SK-N-SH (cell line): ENCODE measurements around the gene MCC. TPM values are rescaled to one million over a fixed set of nuclear protein-coding genes. Genes with fewer than 3 reads are reported as not detected.

Experiments
- CTCF ChIA-PET: fragments of 300-600, 350-600 bp; formaldehyde crosslinking; extraction: SDS; loops from one replicate; lab custom pipeline; 2021; lab: Yijun Ruan, JAX
- POLR2A ChIA-PET: fragments of 350-600 bp; sonication (Branson Sonifier 250); formaldehyde crosslinking; extraction: SDS; loops from one replicate; lab custom pipeline; 2020; ENCODE audit warnings: antibody characterized with exemption, inconsistent platforms; lab: Yijun Ruan, JAX
- DNase-seq: peaks from one replicate; pipeline ENCODE4 v3.0.0; 2012
- H2AFZ ChIP-seq: fragments of 200-600 bp; sonication (generic); 2 replicates; pipeline ENCODE4 v1.8.1; 2016; ENCODE audit warnings: antibody characterized with exemption, mild to moderate bottlenecking, low read depth
- H3F3A ChIP-seq: fragments of 200-600 bp; sonication (generic); replicated peaks from 2 replicates; pipeline ENCODE3; 2016; ENCODE audit warnings: antibody characterized with exemption, mild to moderate bottlenecking; ENCODE audit not compliant: insufficient read depth
- H3K27ac ChIP-seq, 2 experiments: fragments of 200-500 bp in 1 of 2; fragments of 200-600 bp in 1 of 2; sonication (Bioruptor generic) in 1 of 2; sonication (generic), shearing (Covaris generic) in 1 of 2; 2 replicates each; pipeline versions ENCODE4 v1.5.1 to v1.6.1; 2014 to 2016; ENCODE audit warnings: low read depth in 2 of 2, inconsistent platforms in 1 of 2, low read length in 1 of 2, mild to moderate bottlenecking in 1 of 2, mixed read lengths in 1 of 2
- H3K27me3 ChIP-seq: fragments of 200-600 bp; sonication (generic), shearing (Covaris generic); 2 replicates; pipeline ENCODE4 v1.6.1; 2016; ENCODE audit warnings: mixed run types; ENCODE audit not compliant: insufficient read depth
- H3K36me3 ChIP-seq, 2 experiments: fragments of 200-500 bp in 1 of 2; fragments of 200-600 bp in 1 of 2; sonication (Bioruptor generic) in 1 of 2; sonication (generic) in 1 of 2; replicated peaks in 1 of 2; 2 replicates each; pipeline versions ENCODE3 to v1.5.1; 2014 to 2016; ENCODE audit warnings: low read length in 1 of 2, mild to moderate bottlenecking in 1 of 2; ENCODE audit not compliant: insufficient read depth in 2 of 2, control insufficient read depth in 1 of 2
- H3K4me1 ChIP-seq, 2 experiments: fragments of 200-500 bp in 1 of 2; fragments of 200-600 bp in 1 of 2; sonication (Bioruptor generic) in 1 of 2; sonication (generic), shearing (Covaris generic) in 1 of 2; 2 replicates each; pipeline versions ENCODE4 v1.5.1 to v1.6.1; 2014 to 2016; ENCODE audit warnings: low read depth in 1 of 2, low read length in 1 of 2, mixed run types in 1 of 2; ENCODE audit not compliant: insufficient read depth in 2 of 2, control insufficient read depth in 1 of 2
- H3K4me2 ChIP-seq: fragments of 200-600 bp; sonication (generic), shearing (Covaris generic); 2 replicates; pipeline ENCODE4 v1.6.1; 2017; ENCODE audit warnings: mixed run types
- H3K4me3 ChIP-seq, 2 experiments: fragments of 200-500 bp in 1 of 2; fragments of 200-600 bp in 1 of 2; sonication (Bioruptor generic) in 1 of 2; sonication (generic), shearing (Covaris generic) in 1 of 2; 2 replicates each; pipeline versions ENCODE4 v1.5.1 to v1.8.1; 2014 to 2016; ENCODE audit warnings: low read depth in 2 of 2, inconsistent platforms in 1 of 2, low read length in 1 of 2, mild to moderate bottlenecking in 1 of 2, mixed read lengths in 1 of 2, moderate library complexity in 1 of 2
- H3K79me2 ChIP-seq: fragments of 200-600 bp; sonication (generic); 2 replicates; pipeline ENCODE4 v1.8.1; 2017; ENCODE audit warnings: mild to moderate bottlenecking; ENCODE audit not compliant: insufficient read depth
- H3K9ac ChIP-seq: fragments of 200-600 bp; sonication (generic); 2 replicates; pipeline ENCODE4 v1.6.1; 2017; ENCODE audit warnings: mixed run types
- H3K9me2 ChIP-seq: fragments of 200-600 bp; sonication (generic); 2 replicates; pipeline ENCODE4 v1.6.1; 2017; ENCODE audit warnings: mixed run types
- H3K9me3 ChIP-seq: fragments of 200-600 bp; sonication (generic); 2 replicates; pipeline ENCODE4 v1.6.1; 2017; ENCODE audit warnings: mixed run types, mild to moderate bottlenecking, moderate library complexity
- H4K20me1 ChIP-seq: fragments of 200-600 bp; sonication (generic); 2 replicates; pipeline ENCODE4 v1.6.1; 2017; ENCODE audit warnings: mild to moderate bottlenecking, mixed run types; ENCODE audit not compliant: insufficient read depth
- EZH2phosphoT487 ChIP-seq: fragments of 200-600 bp; sonication (generic); IDR thresholded peaks from 2 replicates; pipeline ENCODE4 v1.6.1; 2017; ENCODE audit warnings: low read depth, mixed run types, mild to moderate bottlenecking, antibody characterized with exemption, moderate library complexity, borderline replicate concordance
- GATA2 ChIP-seq: sonication (generic); formaldehyde crosslinking; IDR thresholded peaks from 2 replicates; pipeline ENCODE4 v1.5.0; 2020; ENCODE audit warnings: mild to moderate bottlenecking, missing genetic modification reagents
- IRF3 ChIP-seq: fragments of 150-350 bp; IDR thresholded peaks from 2 replicates; pipeline ENCODE4 v1.6.1; 2016; ENCODE audit warnings: mild to moderate bottlenecking, low read depth, low read length
- MEF2A ChIP-seq: IDR thresholded peaks from 2 replicates; pipeline ENCODE4 v1.4.0; 2012; ENCODE audit warnings: low read depth, borderline replicate concordance
- MXI1 ChIP-seq: IDR thresholded peaks from 2 replicates; pipeline ENCODE4 v1.6.1; 2012; ENCODE audit warnings: mild to moderate bottlenecking, low read depth, low read length, improper control_type of control experiment
- NFIC ChIP-seq: IDR thresholded peaks from 2 replicates; pipeline ENCODE4 v1.4.0; 2012; ENCODE audit warnings: borderline replicate concordance
- POLR2AphosphoS5 ChIP-seq: IDR thresholded peaks from 2 replicates; pipeline ENCODE4 v1.6.1; 2012; ENCODE audit warnings: low read depth, low read length
- SMC3 ChIP-seq: IDR thresholded peaks from 2 replicates; pipeline ENCODE4 v1.6.1; 2012; ENCODE audit warnings: low read depth, low read length, improper control_type of control experiment
- TCF12 ChIP-seq: IDR thresholded peaks from 2 replicates; pipeline ENCODE4 v1.4.0; 2012
- WGBS: methylation state at CpG from one replicate; pipeline ENCODE4 v1.1.6; 2017; ENCODE audit warnings: low lambda C conversion rate; 5-methylcytosine and 5-hydroxymethylcytosine counted together
- polyA plus RNA-seq, 3 experiments: library from polyadenylated mRNA; depleted of rRNA; stranded (reverse); fragments of >200 nt; gene quantifications; 2 replicates each; pipeline ENCODE4 v1.2.3, GENCODE V29; 2012
- TF ChIP-seq, protein P1 (sequence below): IDR thresholded peaks from 2 replicates; pipeline ENCODE4; 2012
- TF ChIP-seq, protein P2 (sequence below): fragments of 150-350 bp; IDR thresholded peaks from 2 replicates; pipeline ENCODE4 v1.6.1; 2017; ENCODE audit warnings: antibody characterized with exemption, low read length, low read depth, borderline replicate concordance
- TF ChIP-seq, protein P3 (sequence below): fragments of 200-600 bp; sonication (generic); IDR thresholded peaks from 2 replicates; pipeline ENCODE4 v1.6.1; 2017; ENCODE audit warnings: antibody characterized with exemption, mild to moderate bottlenecking, moderate library complexity

MCC gene
- polyA plus RNA-seq, 1 of the 3 experiments (the other 2 are of a cell fraction): 3.6 TPM

GRCh38 chr5:113259034-113259433 lies 229.2 kb downstream of the MCC start:
- no peak for DNase-seq
- Histone ChIP-seq H3K36me3 (no peaks in the 10 kb centered on the region), H3K9me2 (no peaks in the 10 kb centered on the region), H3K9ac (no peak overlapping the region), H3K27ac (no peak overlapping the region), H3K4me1 (peaks cover 0 to 3% of the 10 kb centered on the region in 2 experiments; a peak in 2 of 4 replicates), H3K27me3 (no peaks in the 10 kb centered on the region), H2AFZ (no peak overlapping the region), H3K9me3 (no peaks in the 10 kb centered on the region), H4K20me1 (no peaks in the 10 kb centered on the region), H3K4me3 (no peak overlapping the region), H3F3A (no peaks in the 10 kb centered on the region), H3K4me2 (no peak overlapping the region), H3K79me2 (no peaks in the 10 kb centered on the region)
- TF ChIP-seq GATA2 (CRISPR knock-in tag) (no peak), EZH2phosphoT487 (no peak), MXI1 (no peak), NFIC (no peak), POLR2AphosphoS5 (no peak), TCF12 (no peak), IRF3 (no peak)
- TF ChIP-seq, protein P1, sequence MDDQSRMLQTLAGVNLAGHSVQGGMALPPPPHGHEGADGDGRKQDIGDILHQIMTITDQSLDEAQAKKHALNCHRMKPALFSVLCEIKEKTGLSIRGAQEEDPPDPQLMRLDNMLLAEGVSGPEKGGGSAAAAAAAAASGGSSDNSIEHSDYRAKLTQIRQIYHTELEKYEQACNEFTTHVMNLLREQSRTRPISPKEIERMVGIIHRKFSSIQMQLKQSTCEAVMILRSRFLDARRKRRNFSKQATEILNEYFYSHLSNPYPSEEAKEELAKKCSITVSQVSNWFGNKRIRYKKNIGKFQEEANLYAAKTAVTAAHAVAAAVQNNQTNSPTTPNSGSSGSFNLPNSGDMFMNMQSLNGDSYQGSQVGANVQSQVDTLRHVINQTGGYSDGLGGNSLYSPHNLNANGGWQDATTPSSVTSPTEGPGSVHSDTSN: no peak
- POLR2A ChIA-PET: no interaction called here
- CTCF ChIA-PET: no interaction called here

GRCh38 chr5:113257545-113257944 lies 230.7 kb downstream of the MCC start:
- Histone ChIP-seq H2AFZ (no peak overlapping the region), H3K9me2 (no peaks in the 10 kb centered on the region), H3F3A (no peaks in the 10 kb centered on the region), H4K20me1 (no peaks in the 10 kb centered on the region), H3K4me3 (no peak overlapping the region), H3K4me1 (peaks cover 0 to 3% of the 10 kb centered on the region in 2 experiments; a peak in 1 of 4 replicates), H3K27ac (no peak overlapping the region; a peak in 1 of 4 replicates), H3K79me2 (no peaks in the 10 kb centered on the region), H3K9ac (no peak overlapping the region), H3K27me3 (no peaks in the 10 kb centered on the region), H3K4me2 (no peak overlapping the region), H3K9me3 (no peaks in the 10 kb centered on the region), H3K36me3 (no peaks in the 10 kb centered on the region)
- ChIA-PET CTCF (no interaction called here), POLR2A (no interaction called here)
- 69% methylated on average over 7 of the region's 7 CpGs for WGBS
- no peak for DNase-seq
- TF ChIP-seq, protein P2, sequence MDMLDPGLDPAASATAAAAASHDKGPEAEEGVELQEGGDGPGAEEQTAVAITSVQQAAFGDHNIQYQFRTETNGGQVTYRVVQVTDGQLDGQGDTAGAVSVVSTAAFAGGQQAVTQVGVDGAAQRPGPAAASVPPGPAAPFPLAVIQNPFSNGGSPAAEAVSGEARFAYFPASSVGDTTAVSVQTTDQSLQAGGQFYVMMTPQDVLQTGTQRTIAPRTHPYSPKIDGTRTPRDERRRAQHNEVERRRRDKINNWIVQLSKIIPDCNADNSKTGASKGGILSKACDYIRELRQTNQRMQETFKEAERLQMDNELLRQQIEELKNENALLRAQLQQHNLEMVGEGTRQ: no peak
- TF ChIP-seq IRF3: no peak
- no peak for TF ChIP-seq SMC3
- TF ChIP-seq MXI1: no peak
- TF ChIP-seq, protein P3, sequence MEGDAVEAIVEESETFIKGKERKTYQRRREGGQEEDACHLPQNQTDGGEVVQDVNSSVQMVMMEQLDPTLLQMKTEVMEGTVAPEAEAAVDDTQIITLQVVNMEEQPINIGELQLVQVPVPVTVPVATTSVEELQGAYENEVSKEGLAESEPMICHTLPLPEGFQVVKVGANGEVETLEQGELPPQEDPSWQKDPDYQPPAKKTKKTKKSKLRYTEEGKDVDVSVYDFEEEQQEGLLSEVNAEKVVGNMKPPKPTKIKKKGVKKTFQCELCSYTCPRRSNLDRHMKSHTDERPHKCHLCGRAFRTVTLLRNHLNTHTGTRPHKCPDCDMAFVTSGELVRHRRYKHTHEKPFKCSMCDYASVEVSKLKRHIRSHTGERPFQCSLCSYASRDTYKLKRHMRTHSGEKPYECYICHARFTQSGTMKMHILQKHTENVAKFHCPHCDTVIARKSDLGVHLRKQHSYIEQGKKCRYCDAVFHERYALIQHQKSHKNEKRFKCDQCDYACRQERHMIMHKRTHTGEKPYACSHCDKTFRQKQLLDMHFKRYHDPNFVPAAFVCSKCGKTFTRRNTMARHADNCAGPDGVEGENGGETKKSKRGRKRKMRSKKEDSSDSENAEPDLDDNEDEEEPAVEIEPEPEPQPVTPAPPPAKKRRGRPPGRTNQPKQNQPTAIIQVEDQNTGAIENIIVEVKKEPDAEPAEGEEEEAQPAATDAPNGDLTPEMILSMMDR: no peak
- no peak for TF ChIP-seq MEF2A
- no peak for TF ChIP-seq GATA2 (CRISPR knock-in tag)
